Measurements from ENCODE around the gene MORC1. TPM values are rescaled to one million over a fixed set of nuclear protein-coding genes. Genes with fewer than 3 reads are reported as not detected.

MORC1 gene

GRCh38 chr3:108909799-108910198 lies 208.1 kb downstream of the MORC1 start:
- no peak overlapping the region for H2AFZ ChIP-seq (ENCODE audit: low read depth, low read length)
- no peak overlapping the region for H3K4ac ChIP-seq (ENCODE audit: low read depth in 1 of 2, low read length in 2 of 2)
- no peak overlapping the region for H2BK120ac ChIP-seq (ENCODE audit: low read depth, low read length)
- no peaks in the 10 kb centered on the region for H3K36me3 ChIP-seq (ENCODE audit: control insufficient read depth in 1 of 2, insufficient read depth in 2 of 2, low read depth in 1 of 2, low read length in 2 of 2)
- no peak overlapping the region for H3K4me3 ChIP-seq (ENCODE audit: insufficient read depth in 1 of 2, low read depth in 1 of 2, low read length in 2 of 2)
- H3K9me3 ChIP-seq (ENCODE audit: control insufficient read depth, low read length): no peaks in the 10 kb centered on the region
- no peak overlapping the region for H3K4me2 ChIP-seq (ENCODE audit: low read length, poor library complexity, severe bottlenecking)
- H2BK15ac ChIP-seq (ENCODE audit: low read depth, poor library complexity, severe bottlenecking): no peak overlapping the region
- no peak for DNase-seq
- H3K27ac ChIP-seq (ENCODE audit: low read length, poor library complexity, severe bottlenecking): no peak overlapping the region
- H3K27me3 ChIP-seq (ENCODE audit: control insufficient read depth in 1 of 2, insufficient read depth in 1 of 2, low read length in 2 of 2): peaks cover 4 to 7% of the 10 kb centered on the region in 2 experiments
- no peaks in the 10 kb centered on the region for H3K79me1 ChIP-seq (replicated peaks; ENCODE audit: low read length, poor library complexity, severe bottlenecking)
- no peak overlapping the region for H3K9ac ChIP-seq (ENCODE audit: low read length)
- H3K4me1 ChIP-seq (ENCODE audit: control insufficient read depth, insufficient read depth, low read depth, low read length): no peaks in the 10 kb centered on the region
- no peak overlapping the region for H3K18ac ChIP-seq (ENCODE audit: low read depth in 1 of 2, low read length in 2 of 2)
- no peak overlapping the region for H2BK12ac ChIP-seq (ENCODE audit: low read length in 2 of 2)
- H2AK5ac ChIP-seq (ENCODE audit: low read length, severe bottlenecking): no peak overlapping the region
- no peak overlapping the region for H4K8ac ChIP-seq (ENCODE audit: low read length)
- 92% methylated on average over 5 of the region's 5 CpGs for WGBS
- H3K14ac ChIP-seq (ENCODE audit: low read length in 2 of 2): no peak overlapping the region
- no peak overlapping the region for H2BK5ac ChIP-seq (ENCODE audit: low read depth, low read length, poor library complexity, severe bottlenecking)
- H4K91ac ChIP-seq (ENCODE audit: low read length): no peak overlapping the region
- no peak overlapping the region for H3K23ac ChIP-seq (ENCODE audit: low read length in 2 of 2)

Small RNAs within 50 kb of the gene (small RNA-seq; reads per million reads assigned to genes)
- not detected for gene RF00012 (ENCODE audit: low read depth)
